Activated T-helper 1 cell treated with Interleukin-2 at 50 U/mL for 16 hours (primary cell): ENCODE data around the gene AGAP1.
"Not testable (repeated sequence)": the region's sequence is repeated elsewhere in the genome, so short reads cannot be mapped to it uniquely, and the experiment has no call there.

ENCODE experiments used
- DNase-seq: peaks from one replicate; pipeline ENCODE4 v3.0.0-alpha.2; 2020; ENCODE audit warnings: low read depth

Gene AGAP1

GRCh38 chr2:235592430-235592829 is 98.6 kb downstream of the AGAP1 start:
- no peak for DNase-seq

- DNase-seq, result no peak
These were observed 99.0 kb downstream of the AGAP1 start for GRCh38 chr2:235592836-235593235.

GRCh38 chr2:235594041-235594440 is 100.2 kb downstream of the AGAP1 start:
- DNase-seq, result no peak

GRCh38 chr2:235594964-235595363 is 101.1 kb downstream of the AGAP1 start:
- no peak for DNase-seq

- no peak for DNase-seq
These were observed 101.7 kb downstream of the AGAP1 start for GRCh38 chr2:235595422-235596010.

- DNase-seq, result no peak
These were observed 102.4 kb downstream of the AGAP1 start for GRCh38 chr2:235596272-235596671.

- DNase-seq, result no peak
These were observed 103.3 kb downstream of the AGAP1 start for GRCh38 chr2:235597081-235597615.

GRCh38 chr2:235598026-235598425 is 104.2 kb downstream of the AGAP1 start:
- no peak for DNase-seq

- DNase-seq, result no peak
These were observed 105.0 kb downstream of the AGAP1 start for GRCh38 chr2:235598532-235599531.

- no peak for DNase-seq
These were observed 105.9 kb downstream of the AGAP1 start for GRCh38 chr2:235599596-235600338.

GRCh38 chr2:235600406-235600805 is 106.6 kb downstream of the AGAP1 start:
- no peak for DNase-seq

GRCh38 chr2:235600926-235601325 is 107.1 kb downstream of the AGAP1 start:
- DNase-seq, result no peak

GRCh38 chr2:235601960-235602704 is 108.3 kb downstream of the AGAP1 start:
- DNase-seq, result no peak

GRCh38 chr2:235602971-235603370 is 109.1 kb downstream of the AGAP1 start:
- not testable (repeated sequence) for DNase-seq

GRCh38 chr2:235603659-235604058 is 109.8 kb downstream of the AGAP1 start:
- no peak for DNase-seq

- DNase-seq, result no peak
These were observed 111.6 kb downstream of the AGAP1 start for GRCh38 chr2:235605312-235606003.

- no peak for DNase-seq
These were observed 112.3 kb downstream of the AGAP1 start for GRCh38 chr2:235606004-235606715.

- DNase-seq, result no peak
These were observed 113.8 kb downstream of the AGAP1 start for GRCh38 chr2:235607546-235608199.

- no peak for DNase-seq
These were observed 114.5 kb downstream of the AGAP1 start for GRCh38 chr2:235608200-235608887.
